ENCODE results near the gene VAMP3. TPM values are rescaled to one million over a fixed set of nuclear protein-coding genes. Genes with fewer than 3 reads are reported as not detected.

The VAMP3 gene
- total and polyA plus RNA-seq, 2 donors (not counting 3 experiments of a cell fraction or from before 2014, with no cell fraction given) = 100 to 137 TPM

DNA sequence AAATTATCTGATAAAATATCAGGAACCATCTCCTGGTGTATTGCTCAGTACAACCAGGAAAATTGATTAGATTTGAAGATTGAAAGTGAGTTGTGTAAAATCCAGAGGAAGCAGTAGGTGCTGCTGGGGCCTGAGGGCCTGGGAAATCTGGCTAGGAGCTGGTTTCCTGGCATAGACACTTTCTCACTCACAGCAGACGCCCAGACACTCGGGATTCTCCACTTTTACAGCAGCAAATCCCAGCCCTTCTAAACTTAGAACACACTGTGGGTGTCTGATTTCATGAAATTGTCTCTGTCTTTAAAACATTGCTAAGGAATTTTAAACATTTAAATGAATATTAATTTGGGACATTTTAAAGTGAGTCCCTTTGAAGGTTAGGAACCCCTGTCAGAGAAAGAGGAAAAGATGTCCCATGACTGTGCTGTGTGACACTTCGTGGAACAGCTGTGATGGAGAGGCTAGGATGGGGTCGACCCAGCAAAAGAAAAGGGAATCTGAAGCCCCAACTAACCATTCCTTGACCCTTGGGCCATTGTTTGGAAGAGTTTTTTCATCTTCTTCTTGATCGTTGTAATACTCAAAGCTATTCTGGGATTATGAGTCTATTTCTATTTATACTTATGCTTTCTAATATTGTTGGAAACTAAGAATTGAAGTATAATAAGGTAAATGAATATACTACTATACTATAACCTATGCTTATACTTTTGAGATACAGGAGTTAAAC, 49.0 kb upstream of the VAMP3 start:
- no peak for DNase-seq (ENCODE audit: low read depth, low spot score)
- Histone ChIP-seq H3K27me3 (ENCODE audit: control insufficient read depth in 2 of 2, insufficient read depth in 2 of 2, low read length in 2 of 2) (no peaks in the 10 kb centered on the region), H3K36me3 (ENCODE audit: control insufficient read depth in 2 of 2, extremely low read depth in 1 of 2, insufficient read depth in 2 of 2, low read length in 2 of 2) (no peaks in the 10 kb centered on the region), H3K79me2 (ENCODE audit: control insufficient read depth, insufficient read depth, low read length) (no peaks in the 10 kb centered on the region), H3K27ac (ENCODE audit: insufficient read depth, low read depth, low read length) (no peak overlapping the region), H3K9me1 (replicated peaks; ENCODE audit: control insufficient read depth, extremely low read depth, insufficient read depth, low read length) (no peaks in the 10 kb centered on the region), H3K9ac (replicated peaks; ENCODE audit: extremely low read depth, insufficient read depth, low read length) (no peak overlapping the region), H3K4me1 (ENCODE audit: control insufficient read depth, extremely low read depth, insufficient read depth, low read length) (peaks cover 8% of the 10 kb centered on the region), H4K20me1 (replicated peaks; ENCODE audit: control insufficient read depth, extremely low read depth, insufficient read depth, low read length) (no peaks in the 10 kb centered on the region), H3K4me3 (replicated peaks in 1 of 3; ENCODE audit: insufficient read depth in 1 of 3, low read depth in 1 of 3, low read length in 3 of 3) (no peak overlapping the region), H3K4me2 (ENCODE audit: insufficient read depth, low read length) (no peak overlapping the region), H3K9me3 (replicated peaks; ENCODE audit: control insufficient read depth, insufficient read depth, low read length) (no peaks in the 10 kb centered on the region), H2AFZ (ENCODE audit: low read depth, low read length) (no peak overlapping the region)
- POLR2A ChIA-PET = interaction anchor here (0.6 kb wide), 1 partner anchor 66 kb away, joined by 4 read pairs; no protein-coding TSS in a partner anchor
- intact Hi-C loops (cut with micrococcal nuclease) = no loop called here
- CTCF ChIA-PET = interaction anchor here (1.5 to 1.9 kb wide), 3 partner anchors 12 to 55 kb away, joined by 3 to 9 read pairs (median 8); no protein-coding TSS in a partner anchor
- FAIRE-seq = no peak
- dilution Hi-C loops (cut with MboI; ENCODE audit: extremely low pct_ligation_motif_present, low sequenced_read_pairs) = no loop called here
- no TSS peak for BruUV-seq (replicated peaks)
- TF ChIP-seq POLR2A (IDR thresholded peaks at IDR 0.05; ENCODE audit: low read depth, low read length) (no peak), MYC (IDR thresholded peaks at IDR 0.05; ENCODE audit: low read depth, low read length) (no peak), POLR2AphosphoS5 (IDR thresholded peaks at IDR 0.05; ENCODE audit: insufficient read depth, low read depth, low read length) (no peak), JUN (IDR thresholded peaks at IDR 0.05; ENCODE audit: borderline replicate concordance, insufficient read depth, insufficient read length, low read depth) (no peak), FOS (IDR thresholded peaks at IDR 0.05; ENCODE audit: borderline replicate concordance, insufficient read depth, low read length) (no peak), GATA2 (IDR thresholded peaks at IDR 0.05; ENCODE audit: insufficient read depth, insufficient read length, low read depth, low read length) (no peak), EZH2 (IDR thresholded peaks at IDR 0.05; ENCODE audit: borderline replicate concordance, low read depth, low read length, severe bottlenecking) (no peak)
- TF ChIP-seq, protein P1, sequence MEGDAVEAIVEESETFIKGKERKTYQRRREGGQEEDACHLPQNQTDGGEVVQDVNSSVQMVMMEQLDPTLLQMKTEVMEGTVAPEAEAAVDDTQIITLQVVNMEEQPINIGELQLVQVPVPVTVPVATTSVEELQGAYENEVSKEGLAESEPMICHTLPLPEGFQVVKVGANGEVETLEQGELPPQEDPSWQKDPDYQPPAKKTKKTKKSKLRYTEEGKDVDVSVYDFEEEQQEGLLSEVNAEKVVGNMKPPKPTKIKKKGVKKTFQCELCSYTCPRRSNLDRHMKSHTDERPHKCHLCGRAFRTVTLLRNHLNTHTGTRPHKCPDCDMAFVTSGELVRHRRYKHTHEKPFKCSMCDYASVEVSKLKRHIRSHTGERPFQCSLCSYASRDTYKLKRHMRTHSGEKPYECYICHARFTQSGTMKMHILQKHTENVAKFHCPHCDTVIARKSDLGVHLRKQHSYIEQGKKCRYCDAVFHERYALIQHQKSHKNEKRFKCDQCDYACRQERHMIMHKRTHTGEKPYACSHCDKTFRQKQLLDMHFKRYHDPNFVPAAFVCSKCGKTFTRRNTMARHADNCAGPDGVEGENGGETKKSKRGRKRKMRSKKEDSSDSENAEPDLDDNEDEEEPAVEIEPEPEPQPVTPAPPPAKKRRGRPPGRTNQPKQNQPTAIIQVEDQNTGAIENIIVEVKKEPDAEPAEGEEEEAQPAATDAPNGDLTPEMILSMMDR (IDR thresholded peaks at IDR 0.05; ENCODE audit: extremely low read depth in 1 of 2, insufficient read depth in 1 of 2, low read depth in 1 of 2, low read length in 2 of 2) = no peak
- TF ChIP-seq, protein P2, sequence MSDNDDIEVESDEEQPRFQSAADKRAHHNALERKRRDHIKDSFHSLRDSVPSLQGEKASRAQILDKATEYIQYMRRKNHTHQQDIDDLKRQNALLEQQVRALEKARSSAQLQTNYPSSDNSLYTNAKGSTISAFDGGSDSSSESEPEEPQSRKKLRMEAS (IDR thresholded peaks at IDR 0.05; ENCODE audit: insufficient read depth, insufficient read length) = no peak

All from endothelial cell of umbilical vein (primary cell).